AG20443 (cell line): ENCODE measurements around the gene PROM2.

Source experiments
- DNase-seq: peaks from one replicate; pipeline ENCODE4 v3.0.0; 2012; ENCODE audit warnings: low spot score, mixed read lengths

PROM2 gene

DNA sequence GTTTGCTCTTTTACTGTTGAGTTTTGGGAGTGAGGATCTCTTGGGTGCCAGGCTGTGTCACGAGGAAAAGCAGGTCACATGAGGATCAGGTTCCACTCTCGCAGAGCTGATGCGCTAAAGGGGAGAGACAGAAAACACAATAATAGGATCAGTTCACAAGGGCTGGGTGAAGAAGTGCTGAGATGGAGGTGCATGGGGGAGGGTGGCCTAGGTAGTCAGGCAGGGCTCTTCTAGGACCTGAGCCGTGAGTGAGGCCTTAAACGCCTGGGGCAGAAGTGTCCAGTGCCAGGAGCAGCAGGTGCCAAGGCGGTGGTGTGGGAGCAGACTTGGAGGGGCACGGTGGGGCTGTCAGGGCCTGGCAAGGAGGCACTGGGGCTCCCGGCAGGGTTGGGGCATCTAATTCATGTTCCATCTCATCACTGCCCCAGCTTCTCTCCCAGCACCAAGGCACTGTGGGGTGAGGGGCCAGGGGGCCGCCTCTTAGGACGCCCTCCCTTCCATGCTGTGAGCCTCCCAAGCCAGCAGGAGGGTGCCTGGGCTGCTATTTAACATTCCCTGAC is 32.2 kb downstream of the PROM2 start:
- DNase-seq = no peak

DNA sequence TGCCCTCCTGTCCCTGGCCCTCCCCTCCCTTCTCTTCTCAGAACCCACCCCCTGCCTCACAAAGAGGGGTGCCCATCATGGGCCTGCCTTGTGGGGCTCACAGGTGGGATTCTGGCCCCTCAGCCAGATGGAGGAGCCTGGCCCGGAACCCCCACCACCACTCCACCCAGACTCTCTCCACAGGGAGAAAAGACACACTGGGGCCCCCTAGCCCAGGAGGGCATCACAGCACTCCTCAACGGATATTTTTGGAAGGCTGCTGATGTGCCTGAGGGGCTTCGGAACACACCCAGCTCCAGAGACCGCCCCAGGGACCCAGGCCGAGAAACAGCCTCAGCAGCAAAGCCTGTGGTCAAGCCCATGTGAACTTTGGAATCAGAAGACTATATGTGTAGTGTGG is 32.8 kb downstream of the PROM2 start:
- DNase-seq = no peak

DNA sequence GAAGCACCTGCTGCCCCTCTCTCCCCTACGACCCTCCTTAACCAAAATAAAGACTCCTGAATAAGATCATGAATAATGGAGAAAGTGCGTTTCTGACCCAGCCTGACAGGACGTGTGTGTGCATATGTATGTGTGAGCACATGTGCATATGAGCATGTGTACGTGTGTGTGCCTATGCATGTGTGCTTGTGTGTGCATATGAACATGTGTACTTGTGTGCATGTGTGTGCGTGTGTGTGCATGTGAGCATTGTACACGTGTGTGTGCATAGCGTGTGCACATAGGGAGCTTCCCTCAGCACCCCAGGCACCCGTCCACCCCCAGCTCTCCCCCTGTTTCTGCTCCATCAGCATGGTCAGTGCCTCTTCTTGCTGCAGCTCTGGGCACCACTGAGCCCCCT is 33.6 kb downstream of the PROM2 start:
- DNase-seq = no peak

DNA sequence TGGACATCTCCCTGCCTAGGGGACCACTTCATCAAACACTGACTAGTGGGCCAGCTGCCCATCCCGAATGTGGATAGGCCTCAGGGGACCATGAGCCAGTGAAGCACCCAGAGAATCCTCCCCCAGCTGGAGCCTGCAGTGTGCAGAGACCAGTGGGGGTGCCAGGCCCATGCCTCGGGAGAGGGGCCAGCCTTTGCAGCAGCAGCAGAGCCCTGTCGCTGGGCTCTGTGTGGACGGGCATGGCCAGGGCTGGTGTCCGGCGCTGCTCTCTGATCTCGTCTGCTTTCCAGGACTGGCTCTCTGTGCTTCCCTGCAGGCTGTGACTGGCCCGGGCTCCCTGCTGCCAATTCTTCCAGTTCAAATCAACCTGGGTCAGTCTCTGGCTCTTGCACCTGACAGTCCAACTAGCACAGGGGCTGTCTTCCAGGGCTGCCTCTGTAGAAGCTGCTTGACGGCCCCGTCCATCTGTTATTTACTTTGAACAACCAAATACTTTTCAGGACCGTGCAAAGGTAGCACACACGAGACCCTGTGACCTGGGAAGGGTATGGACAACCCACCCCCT is 34.3 kb downstream of the PROM2 start:
- no peak for DNase-seq

DNA sequence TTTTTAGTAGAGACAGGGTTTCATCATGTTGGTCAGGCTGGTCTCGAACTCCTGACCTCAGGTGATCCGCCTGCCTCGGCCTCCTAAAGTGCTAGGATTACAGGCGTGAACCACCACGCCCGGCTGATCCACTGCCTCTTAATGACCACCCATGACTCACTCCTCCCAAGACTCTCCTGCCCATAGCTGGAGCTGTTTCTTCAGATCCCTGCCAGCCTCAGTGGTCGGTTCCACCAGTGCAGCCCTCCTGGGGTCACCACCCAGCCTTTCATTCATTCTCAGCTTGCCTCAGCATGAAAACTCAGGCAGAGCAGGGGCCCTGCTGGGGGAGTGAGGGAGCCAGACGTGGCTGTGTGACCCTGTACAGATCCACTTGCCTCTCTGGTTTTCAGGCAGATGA is 35.4 kb downstream of the PROM2 start:
- DNase-seq = peak; percentile 38

DNA sequence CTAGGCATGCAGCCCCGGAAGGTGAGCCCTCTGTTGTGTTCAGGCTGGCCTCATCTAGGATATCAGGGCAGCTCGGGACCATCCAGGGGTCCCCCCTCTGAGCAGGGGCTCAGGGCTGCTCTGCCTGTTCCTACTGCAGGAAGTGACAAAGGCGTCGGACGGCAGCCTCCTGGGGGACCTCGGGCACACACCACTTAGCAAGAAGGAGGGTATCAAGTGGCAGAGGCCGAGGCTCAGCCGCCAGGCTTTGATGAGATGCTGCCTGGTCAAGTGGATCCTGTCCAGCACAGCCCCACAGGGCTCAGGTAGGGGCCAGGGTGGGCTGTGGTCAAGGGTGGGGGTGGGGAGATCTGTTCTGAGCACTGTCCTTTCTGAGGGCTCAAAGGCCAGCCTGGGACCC is 36.0 kb downstream of the PROM2 start:
- DNase-seq = no peak

DNA sequence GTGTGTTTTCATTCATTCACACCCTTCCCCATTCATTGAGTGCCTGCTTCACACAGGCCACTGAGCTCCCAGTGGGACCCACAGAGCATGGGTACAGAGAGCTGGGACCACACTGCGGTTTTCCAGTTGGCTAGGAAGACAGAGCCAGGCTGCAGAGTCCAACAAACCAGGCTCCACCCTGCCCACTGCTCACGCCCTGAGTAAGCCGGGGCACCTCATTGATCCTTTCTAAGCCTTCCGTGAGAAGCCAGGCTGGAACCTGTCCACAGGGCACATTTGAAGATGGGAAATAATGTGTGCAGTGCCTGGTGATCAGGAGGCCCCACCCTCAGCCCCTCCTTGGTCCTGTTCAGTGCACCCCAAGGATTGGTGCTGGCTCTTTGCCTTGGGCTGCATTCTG is 36.4 kb downstream of the PROM2 start:
- DNase-seq = no peak

DNA sequence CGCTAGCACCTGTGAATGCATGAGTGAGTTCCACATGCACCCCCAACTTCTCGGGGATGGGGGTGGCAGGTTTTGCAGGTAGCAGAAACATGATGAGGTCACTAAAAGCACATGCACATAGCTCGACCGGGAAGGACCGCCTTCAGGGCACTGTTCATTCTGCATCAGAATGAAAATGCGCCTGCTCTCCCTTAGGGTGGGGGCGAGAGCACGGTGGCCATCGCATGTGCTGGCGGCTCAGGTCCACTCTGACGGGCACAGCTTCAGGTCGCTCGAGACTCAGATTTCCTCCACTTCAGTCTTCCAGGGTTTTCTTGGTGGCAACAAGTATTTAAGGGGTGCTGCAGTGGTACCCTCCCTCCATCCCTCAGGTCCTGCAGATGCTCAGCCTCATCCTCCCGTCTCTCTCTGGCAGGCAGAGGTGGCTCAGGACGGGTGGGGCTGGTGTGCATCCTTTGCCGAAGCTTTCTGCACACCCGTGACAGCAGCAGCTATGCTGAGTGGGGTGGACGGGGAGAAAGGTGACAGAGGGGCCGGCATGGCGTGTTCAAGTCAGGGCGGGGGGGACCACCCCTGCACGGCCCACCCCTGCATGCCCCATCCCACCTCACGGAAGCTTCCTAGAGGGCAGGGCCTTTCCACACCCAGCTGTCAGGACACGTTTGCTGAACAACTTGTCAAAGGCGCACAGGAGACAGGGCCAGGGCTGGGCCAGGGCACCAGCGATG is 37.7 kb downstream of the PROM2 start:
- DNase-seq = no peak

DNA sequence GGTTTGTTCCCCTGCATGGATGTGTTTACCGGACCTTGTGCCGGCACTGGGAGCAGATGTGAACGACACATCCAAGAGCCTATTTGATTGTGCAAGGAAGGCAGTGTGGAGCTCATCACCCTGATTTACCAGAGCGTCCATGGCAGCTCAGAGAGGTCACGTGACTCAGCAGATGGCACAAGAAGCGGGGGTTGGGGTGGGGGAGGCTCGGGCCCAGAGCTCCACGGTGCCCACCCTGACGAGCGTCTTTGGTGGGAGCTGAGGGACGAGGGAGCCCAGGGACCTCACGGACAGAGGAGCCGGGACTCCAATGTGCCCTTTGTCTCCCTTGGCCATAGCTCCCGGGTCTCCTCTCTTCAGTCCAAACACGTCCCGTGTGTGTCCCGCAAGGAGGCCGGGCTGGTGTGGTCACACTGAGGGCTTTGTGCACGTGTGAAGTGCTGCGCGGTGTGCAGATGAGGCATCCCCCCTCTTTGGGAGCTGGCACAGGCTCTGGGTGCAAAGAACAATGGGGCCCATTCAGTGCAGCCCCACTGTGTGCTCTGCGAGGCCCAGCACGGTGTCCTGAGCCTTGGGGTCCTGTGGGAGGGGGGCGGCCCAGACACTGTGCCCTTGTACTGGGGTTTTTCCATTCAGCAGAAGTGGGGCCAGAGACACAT is 38.4 kb downstream of the PROM2 start:
- DNase-seq = no peak

DNA sequence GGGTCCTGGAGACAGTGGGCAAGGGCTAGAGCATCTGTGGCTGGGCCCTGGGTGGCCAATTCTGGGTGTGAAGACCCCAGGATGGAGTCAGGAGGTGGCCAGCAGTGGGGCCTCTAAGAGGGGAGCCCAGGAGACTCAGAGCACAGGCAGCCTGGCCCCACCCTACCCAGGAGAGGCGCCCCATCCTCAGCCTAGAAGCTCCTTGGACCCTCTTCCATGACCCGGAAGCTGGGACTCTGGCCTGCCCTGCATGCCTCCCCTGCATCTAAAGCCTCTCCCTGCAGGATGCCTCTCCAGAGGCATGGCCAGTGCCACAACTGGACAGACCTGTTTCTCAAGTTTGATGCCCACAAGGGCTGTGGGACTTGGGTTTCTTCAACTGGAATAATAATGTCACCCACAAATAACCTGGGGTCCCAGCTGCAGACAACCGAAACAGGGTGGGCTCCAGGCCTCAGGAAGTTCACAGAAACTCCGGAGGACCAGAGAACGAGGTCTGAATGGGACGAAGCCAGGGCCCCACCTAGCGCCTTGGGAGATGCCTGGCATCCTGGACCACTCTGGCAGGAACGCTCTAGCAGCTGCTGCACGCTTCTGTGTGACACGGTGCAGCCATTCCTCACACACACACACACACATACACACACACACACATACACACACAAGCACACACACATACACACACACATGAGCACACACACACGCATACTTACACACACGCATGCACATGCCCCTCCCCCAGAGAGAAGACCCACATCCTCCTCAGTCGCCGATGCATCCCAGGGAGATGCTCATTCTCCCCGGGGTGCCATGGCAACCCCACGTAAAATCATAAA is 39.3 kb downstream of the PROM2 start:
- DNase-seq = no peak

DNA sequence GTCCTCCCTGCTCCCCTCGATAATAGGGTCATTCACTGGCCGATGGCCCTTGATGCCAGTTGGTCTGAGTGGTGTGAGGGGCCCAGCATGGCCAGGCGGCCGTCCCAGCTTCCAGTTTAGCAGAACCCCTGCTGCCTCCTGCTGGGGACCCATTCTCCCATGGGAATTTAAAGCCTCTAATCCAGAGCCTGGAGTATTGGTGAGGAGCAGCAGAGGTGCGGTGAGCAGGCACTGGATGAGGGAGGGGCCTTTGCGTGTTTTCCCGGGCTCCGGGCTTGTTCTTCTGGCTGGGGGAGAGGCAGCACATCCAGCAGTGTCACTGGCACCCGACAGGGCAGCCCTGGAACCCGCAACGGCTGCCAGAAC is 40.3 kb downstream of the PROM2 start:
- no peak for DNase-seq

DNA sequence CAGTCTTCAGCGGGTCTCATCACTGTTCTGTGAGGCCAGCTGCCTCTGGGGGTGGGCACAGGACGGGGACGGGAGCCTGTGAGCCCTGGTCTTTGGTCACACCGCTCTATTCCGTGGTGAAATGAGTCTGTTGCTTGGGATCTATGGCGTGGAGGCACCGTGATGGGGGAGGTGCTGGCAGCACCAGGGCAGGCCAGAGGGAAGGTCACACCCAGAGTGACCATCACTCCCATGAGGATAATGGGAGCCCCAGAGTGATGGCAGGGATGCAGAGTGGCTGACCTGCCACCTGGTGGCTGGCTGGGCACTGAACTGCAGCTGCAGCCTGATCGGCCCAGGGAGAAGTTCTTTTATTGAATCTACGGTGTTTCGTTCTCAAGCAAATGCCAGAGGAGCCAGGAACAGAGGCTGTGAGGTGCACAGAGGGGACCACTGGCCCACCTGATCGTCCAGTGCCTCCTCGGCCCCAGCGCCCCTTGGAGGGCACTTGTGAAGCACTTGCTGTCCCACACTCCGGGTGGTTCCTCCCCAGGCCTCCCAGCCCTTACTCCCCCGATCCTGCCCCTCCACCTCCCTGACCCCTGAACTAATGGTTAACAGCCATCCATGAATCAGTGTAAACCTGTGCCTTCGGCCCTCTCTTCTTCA is 40.8 kb downstream of the PROM2 start:
- peak; percentile 73 for DNase-seq

DNA sequence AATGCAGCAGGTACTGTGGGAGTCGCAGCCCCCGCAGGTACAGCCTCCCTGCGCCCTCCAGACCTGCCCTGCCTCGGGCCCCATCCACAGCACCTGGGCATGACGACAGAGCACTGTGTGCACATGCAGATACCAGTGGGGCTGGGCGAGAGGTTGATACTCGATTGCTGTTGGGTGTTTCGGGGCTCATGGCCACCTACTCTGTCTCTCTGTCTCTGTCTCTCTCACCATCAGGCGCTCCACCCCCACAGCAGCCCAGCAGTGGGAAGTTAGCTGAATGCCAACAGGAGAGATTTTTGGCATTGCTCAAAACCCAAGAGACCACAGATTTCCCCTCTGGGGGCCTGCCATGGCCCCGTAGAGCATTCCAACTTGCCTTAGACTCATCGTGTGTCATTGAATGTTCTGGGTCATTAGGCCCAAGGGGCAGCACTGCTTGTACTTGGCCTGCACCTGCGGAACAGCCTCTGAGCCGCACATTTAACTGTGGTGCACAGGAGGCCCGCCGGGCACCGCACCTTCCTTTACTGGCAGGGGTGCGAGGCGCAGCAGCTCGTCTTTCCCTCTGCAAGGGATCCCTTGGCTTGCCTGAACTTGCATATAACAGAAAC is 41.7 kb downstream of the PROM2 start:
- DNase-seq = peak; percentile 41

DNA sequence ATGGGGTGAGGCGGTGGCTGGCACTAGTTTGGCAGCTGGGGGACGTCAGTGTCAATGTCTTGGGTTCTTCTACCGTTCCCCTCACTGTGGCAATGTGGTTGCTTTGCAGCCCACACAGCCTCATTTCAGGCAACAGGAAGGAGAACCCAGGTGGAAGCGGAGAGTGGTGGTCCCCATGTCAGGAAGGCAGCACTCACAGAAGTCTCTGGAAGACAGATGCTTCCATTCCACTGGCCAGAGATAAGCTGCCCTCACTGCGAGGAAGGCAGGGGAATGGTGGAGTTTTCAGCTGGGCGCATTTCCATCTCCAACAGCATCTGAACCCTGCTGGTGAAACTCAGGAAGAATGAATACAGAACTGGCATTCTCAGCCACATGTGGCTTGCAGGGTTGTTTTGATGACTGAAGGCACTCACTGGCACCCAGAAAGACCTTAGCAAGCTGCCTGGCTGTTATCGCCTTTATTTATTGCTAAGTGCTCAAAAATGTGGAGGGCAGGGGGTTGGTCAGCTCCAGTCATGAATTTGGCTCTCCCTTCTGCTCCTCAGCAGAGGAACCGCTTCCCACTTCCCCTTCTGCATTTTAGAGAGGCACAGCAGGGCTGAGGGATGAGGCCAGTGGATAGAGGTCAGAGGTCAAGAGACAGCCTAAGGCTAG is 42.3 kb downstream of the PROM2 start:
- DNase-seq = peak; percentile 70

DNA sequence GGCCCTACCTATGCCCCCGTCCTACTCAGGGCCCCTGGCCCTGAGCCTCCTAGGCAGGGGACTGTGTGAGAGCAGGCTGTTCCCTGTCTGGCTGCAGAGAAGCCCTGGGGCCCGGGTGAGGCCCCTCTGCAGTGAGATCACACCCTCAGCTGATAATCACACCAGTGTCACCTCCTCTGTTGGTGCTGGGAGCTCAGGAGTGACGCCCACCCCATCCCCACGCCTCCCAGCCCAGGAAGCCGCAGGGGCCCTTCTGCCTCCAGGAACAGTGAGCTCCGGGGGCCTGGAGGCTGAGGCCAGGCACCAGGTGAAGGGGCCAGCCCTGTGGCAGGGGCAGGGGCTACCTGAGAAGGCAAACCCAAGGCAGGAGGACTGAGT is 42.9 kb downstream of the PROM2 start:
- no peak for DNase-seq

DNA sequence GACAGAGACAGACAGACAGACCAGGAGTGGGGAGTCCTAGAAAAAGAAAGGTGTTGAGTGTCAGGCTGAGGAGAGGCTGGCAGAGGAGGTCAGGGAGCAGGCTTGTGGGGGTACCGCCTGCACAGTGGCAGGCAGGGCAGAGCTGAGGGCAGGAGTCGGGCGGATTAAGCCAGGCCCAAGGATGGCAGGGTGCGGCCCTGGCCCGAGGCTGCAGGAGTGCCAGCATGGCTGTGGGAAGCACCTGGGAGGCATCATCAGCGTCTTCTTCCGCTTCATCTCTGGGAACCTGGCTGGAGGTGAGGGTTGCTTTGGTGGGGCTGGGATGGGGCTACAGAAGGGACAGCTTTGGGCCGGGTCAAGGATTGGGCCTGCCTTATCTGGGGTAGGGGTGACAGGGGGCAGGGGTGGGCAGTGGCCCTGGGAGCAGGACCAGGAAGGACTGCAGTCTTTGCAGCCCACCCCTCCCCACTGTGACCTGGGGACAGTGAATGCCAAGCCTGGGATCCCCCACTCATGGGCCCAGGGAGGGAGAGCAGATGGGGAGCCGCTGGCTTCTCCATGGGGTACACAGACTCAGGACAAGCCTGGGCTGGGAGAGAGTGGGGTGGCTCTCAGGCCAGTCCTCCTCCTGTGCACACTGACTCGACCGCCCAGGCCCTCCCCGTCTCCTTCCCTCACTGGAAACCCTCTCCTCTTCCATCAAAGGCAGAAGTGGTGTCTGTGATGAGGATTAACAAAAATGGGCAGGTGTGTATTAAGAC is 43.6 kb downstream of the PROM2 start:
- DNase-seq = no peak

DNA sequence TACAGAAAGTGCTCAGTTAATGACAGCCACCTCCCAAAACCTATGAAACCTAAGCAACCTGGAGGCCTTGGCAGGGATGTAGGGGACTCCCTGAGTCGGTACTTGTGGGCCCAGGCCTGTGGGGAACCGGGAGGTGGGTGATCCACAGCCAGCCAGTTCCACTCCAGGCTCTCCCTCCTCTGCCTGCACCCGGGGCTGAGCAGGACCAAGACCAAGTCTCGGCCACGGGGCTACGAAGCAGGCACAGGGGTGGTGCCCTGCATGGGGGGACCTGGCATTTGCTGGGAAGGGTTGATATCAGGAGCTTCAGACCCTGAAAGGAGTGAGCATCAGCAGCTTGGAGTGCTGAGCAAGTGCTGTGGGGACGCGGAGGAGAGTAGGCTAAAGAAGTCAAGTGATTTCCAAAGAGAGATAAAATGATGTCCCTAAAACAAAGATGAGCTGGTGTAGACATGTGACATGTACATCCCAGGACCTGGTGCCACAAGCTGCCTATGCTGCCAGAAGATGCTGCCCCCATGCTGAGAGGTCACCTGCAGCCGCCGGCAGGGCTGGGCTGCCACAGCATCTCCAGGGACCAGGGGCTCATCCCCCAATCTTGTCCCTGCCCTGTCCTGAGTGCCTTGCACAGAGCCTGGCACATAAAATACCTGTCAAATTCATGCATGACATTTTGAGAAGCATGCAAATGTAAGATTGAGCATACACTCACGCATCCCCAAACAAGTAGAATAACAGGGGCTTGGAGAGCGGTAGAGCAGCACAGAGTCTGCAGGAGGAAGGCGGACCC is 44.4 kb downstream of the PROM2 start:
- no peak for DNase-seq

DNA sequence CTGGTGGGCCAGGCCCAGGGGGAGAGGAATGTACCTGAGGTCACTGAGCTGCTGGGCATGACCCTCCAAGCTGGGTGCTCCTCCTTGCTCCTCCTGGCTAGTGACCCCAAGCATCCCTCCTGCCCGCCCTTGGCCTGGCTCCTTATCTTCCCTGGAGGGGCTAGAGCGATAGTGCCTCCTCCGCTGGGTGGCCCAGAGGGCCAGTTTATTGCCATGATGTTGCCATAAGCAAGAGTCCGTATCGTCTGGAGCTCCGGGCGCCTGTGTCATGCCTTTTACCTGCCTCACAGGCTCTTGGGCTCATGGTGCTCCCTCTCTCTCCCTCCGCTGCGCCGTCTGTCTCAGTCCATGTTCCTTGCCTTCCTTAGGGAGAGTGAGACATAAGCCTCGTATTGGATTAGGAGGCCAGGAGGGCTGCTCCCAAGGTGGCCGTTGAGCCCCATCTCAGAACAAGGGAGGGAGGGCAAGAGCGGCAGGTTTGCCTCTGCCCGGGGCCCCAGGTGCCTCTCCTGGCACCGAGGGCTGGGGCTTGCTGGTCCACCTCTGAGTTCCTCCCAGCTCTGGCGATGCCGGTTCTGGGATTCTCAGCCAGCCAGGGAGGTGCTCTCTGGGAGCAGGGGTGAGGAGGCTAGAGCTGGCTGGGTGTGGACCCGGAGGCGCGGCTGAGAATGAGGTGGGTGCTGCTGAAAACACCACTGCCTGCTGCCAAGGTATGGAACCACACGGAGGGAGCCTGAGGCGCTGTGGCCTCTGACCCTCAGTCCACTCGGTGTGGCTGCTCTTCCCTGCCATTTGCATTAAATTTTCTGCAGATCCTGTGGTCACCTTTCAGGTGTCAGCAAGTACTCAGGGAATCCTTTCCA is 45.5 kb downstream of the PROM2 start:
- DNase-seq = no peak

DNA sequence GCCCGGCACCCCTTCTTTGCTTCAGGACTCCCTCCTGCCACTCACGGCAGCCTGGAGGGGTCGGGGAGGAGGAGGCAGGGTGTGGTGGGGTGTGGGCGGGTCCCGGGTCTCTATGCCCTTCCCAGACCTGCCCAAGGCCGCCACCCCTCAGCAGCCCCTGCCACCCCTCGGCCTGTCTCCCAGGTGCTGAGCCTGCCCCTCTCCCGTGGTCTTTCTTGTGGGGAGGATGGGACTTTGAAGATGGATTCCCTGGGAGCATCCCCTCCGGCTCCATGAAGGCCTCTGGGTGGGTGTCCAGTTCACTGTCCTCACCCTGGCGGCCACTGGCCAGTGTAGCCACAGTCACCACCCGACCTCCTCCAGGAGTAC is 46.1 kb downstream of the PROM2 start:
- no peak for DNase-seq
